CD4-positive, alpha-beta T cell (primary cell): Measurements from ENCODE around the gene RAB40C. TPM values are rescaled to one million over a fixed set of nuclear protein-coding genes. Genes with fewer than 3 reads are reported as not detected.
A peak's percentile ranks its signal among the peaks of the same experiment; 100 is the strongest.

ENCODE experiments used
- ATAC-seq: fragments of 200-7000 bp; cut with Tn5 transposase; one replicate; pipeline ENCODE4 v1.10.0; 2022; ENCODE audit warnings: mild to moderate bottlenecking; ENCODE audit not compliant: poor library complexity
- CTCF ChIA-PET: fragments of 350-600 bp; sonication (Branson Sonifier 250); formaldehyde crosslinking; loops from one replicate; lab custom pipeline; 2021; ENCODE audit warnings: antibody characterized with exemption, inconsistent platforms; lab: Charles Lee
- POLR2A ChIA-PET: fragments of 350-600 bp; sonication (Branson Sonifier 250); formaldehyde crosslinking; loops from one replicate; lab custom pipeline; 2021; ENCODE audit warnings: antibody characterized with exemption, inconsistent platforms; lab: Charles Lee
- DNase-seq, 14 experiments: peaks; one replicate each; pipeline ENCODE4 v3.0.0-alpha.2; 2013 to 2020; ENCODE audit warnings: mixed read lengths in 2 of 14
- H3K27ac ChIP-seq, 2 donors: one replicate each; pipeline versions ENCODE4 v1.5.1 to v1.7.0; 2013; ENCODE audit warnings: low read length in 2 of 2, low read depth in 1 of 2, mild to moderate bottlenecking in 1 of 2
- H3K27me3 ChIP-seq, 2 experiments: 1 replicate in 1 of 2; 2 replicates in 1 of 2; pipeline versions ENCODE4 v1.6.1 to v1.7.0; 2013; ENCODE audit warnings: low read length in 2 of 2, control low read depth in 1 of 2, mild to moderate bottlenecking in 1 of 2, moderate library complexity in 1 of 2; ENCODE audit not compliant: insufficient read depth in 2 of 2, control insufficient read depth in 1 of 2
- H3K36me3 ChIP-seq: one replicate; pipeline ENCODE4 v1.6.1; 2013; ENCODE audit warnings: low read length, control low read depth; ENCODE audit not compliant: insufficient read depth
- H3K4me1 ChIP-seq: one replicate; pipeline ENCODE4 v1.6.1; 2013; ENCODE audit warnings: low read length, control low read depth; ENCODE audit not compliant: insufficient read depth
- H3K4me3 ChIP-seq: one replicate; pipeline ENCODE4 v1.5.1; 2013; ENCODE audit warnings: mild to moderate bottlenecking, low read length, moderate library complexity
- H3K9me3 ChIP-seq, 2 experiments: 1 replicate in 1 of 2; 2 replicates in 1 of 2; pipeline versions ENCODE4 v1.6.1 to v1.7.0; 2013; ENCODE audit warnings: low read length in 2 of 2, mild to moderate bottlenecking in 2 of 2, control low read depth in 1 of 2, moderate library complexity in 1 of 2; ENCODE audit not compliant: control insufficient read depth in 1 of 2, insufficient read depth in 1 of 2
- H3K27ac Mint-ChIP-seq: one replicate; pipeline ENCODE4 v1.8.0; 2020; ENCODE audit warnings: mixed read lengths
- H3K27me3 Mint-ChIP-seq: one replicate; pipeline ENCODE4 v1.8.0; 2021; ENCODE audit warnings: mixed read lengths
- H3K36me3 Mint-ChIP-seq: one replicate; pipeline ENCODE4 v1.8.0; 2021; ENCODE audit warnings: low read depth, mixed read lengths
- H3K4me1 Mint-ChIP-seq: one replicate; pipeline ENCODE4 v1.8.0; 2021; ENCODE audit warnings: low read depth, mixed read lengths
- H3K4me3 Mint-ChIP-seq: one replicate; pipeline ENCODE4 v1.8.0; 2020; ENCODE audit warnings: mild to moderate bottlenecking, mixed read lengths
- H3K9me3 Mint-ChIP-seq: one replicate; pipeline ENCODE4 v1.8.0; 2020; ENCODE audit warnings: mixed read lengths
- intact Hi-C, 2 experiments: fragments of 100-400 bp; cut with DNase I in 1 of 2; cut with micrococcal nuclease in 1 of 2; formaldehyde crosslinking; loops; one replicate each; pipeline versions ENCODE4 v1.15.1 to v1.9.0; 2023 to 2025; cut with DNase I, micrococcal nuclease
- total RNA-seq, 174 experiments: library from RNA in 2 of 174; stranded (reverse) in 2 of 174; gene quantifications; one replicate each; pipeline ENCODE4 v1.2.3 and lab custom pipeline; 2021 to 2026
- TF ChIP-seq, protein P1 (sequence below): fragments of 200-600 bp; IDR thresholded peaks from one replicate; pipeline ENCODE4 v1.8.0; 2022; ENCODE audit warnings: antibody characterized with exemption, mild to moderate bottlenecking

The RAB40C gene
- total RNA-seq, 2 experiments from 2014 or later, result 8.9 to 9.5 TPM

GRCh38 chr16:659618-660017, 69.8 kb downstream of the RAB40C start:
- Mint-ChIP-seq H3K9me3 (no peaks in the 10 kb centered on the region), H3K4me3 (no peak overlapping the region), H3K27ac (no peak overlapping the region), H3K27me3 (no peaks in the 10 kb centered on the region), H3K4me1 (peaks cover 6% of the 10 kb centered on the region), H3K36me3 (no peaks in the 10 kb centered on the region)
- ChIA-PET CTCF (no interaction called here), POLR2A (interaction anchor here (0.6 to 1.3 kb wide), 2 partner anchors 10 to 23 kb away, joined by 3 to 4 read pairs; partner anchors contain the start of genes METTL26 and WDR90)
- DNase-seq, result no peak
- ATAC-seq, result no peak
- TF ChIP-seq, protein P1, sequence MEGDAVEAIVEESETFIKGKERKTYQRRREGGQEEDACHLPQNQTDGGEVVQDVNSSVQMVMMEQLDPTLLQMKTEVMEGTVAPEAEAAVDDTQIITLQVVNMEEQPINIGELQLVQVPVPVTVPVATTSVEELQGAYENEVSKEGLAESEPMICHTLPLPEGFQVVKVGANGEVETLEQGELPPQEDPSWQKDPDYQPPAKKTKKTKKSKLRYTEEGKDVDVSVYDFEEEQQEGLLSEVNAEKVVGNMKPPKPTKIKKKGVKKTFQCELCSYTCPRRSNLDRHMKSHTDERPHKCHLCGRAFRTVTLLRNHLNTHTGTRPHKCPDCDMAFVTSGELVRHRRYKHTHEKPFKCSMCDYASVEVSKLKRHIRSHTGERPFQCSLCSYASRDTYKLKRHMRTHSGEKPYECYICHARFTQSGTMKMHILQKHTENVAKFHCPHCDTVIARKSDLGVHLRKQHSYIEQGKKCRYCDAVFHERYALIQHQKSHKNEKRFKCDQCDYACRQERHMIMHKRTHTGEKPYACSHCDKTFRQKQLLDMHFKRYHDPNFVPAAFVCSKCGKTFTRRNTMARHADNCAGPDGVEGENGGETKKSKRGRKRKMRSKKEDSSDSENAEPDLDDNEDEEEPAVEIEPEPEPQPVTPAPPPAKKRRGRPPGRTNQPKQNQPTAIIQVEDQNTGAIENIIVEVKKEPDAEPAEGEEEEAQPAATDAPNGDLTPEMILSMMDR, result no peak
- Histone ChIP-seq H3K9me3 (no peaks in the 10 kb centered on the region), H3K4me1 (peaks cover 16% of the 10 kb centered on the region), H3K36me3 (no peaks in the 10 kb centered on the region), H3K4me3 (no peak overlapping the region), H3K27ac (no peak overlapping the region), H3K27me3 (no peaks in the 10 kb centered on the region)
- intact Hi-C loops, result loop anchor here in 1 of 2 experiments (5.0 kb wide), 1 partner anchor 67 kb away; the partner anchor contains the start of gene RAB40C

DNA sequence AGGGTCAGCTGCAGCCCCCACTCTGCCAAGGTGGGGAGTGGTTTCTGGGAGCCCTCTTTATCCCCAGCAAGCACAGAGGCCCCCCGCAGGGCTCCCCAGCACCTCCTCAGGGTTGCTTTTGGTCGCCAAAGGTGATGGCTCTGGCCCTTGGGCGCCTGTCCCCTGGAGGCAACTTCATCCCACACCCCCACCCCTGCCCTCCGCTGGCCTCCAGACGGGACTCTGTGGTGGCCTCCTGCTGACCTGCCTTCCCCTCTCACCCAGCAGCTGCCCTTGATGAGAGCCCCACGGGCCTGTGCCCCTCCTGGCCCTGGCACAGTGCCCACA, 70.2 kb downstream of the RAB40C start:
- H3K27ac ChIP-seq, result no peak overlapping the region
- H3K36me3 Mint-ChIP-seq, result no peaks in the 10 kb centered on the region
- intact Hi-C loops, result loop anchor here in 1 of 2 experiments (5.0 kb wide), 1 partner anchor 68 kb away; the partner anchor contains the start of gene RAB40C

GRCh38 chr16:660459-661183, 70.8 kb downstream of the RAB40C start:
- H3K36me3 Mint-ChIP-seq, result no peaks in the 10 kb centered on the region
- Histone ChIP-seq H3K9me3 (no peaks in the 10 kb centered on the region), H3K4me1 (peaks cover 16% of the 10 kb centered on the region), H3K4me3 (no peak overlapping the region), H3K27me3 (no peaks in the 10 kb centered on the region), H3K36me3 (no peaks in the 10 kb centered on the region), H3K27ac (no peak overlapping the region)
- ATAC-seq (peak; percentile 81), DNase-seq (peak; percentile 33 to 86 (median 64))
- TF ChIP-seq, protein P1, result no peak
- no peak overlapping the region for H3K27ac Mint-ChIP-seq
- intact Hi-C loops, result loop anchor here in 1 of 2 experiments (5.0 kb wide), 1 partner anchor 68 kb away; the partner anchor contains the start of gene RAB40C
- CTCF ChIA-PET, result no interaction called here
- H3K4me1 Mint-ChIP-seq, result peaks cover 6% of the 10 kb centered on the region
- no peaks in the 10 kb centered on the region for H3K27me3 Mint-ChIP-seq
- H3K4me3 Mint-ChIP-seq, result peak overlapping the region; percentile 56
- H3K9me3 Mint-ChIP-seq, result no peaks in the 10 kb centered on the region
- POLR2A ChIA-PET, result no interaction called here

More for the DNA sequence above, 70.2 kb downstream of the RAB40C start:
- H3K27me3 ChIP-seq, result no peaks in the 10 kb centered on the region
- TF ChIP-seq, protein P1, result no peak
- DNase-seq (no peak), ATAC-seq (no peak)
- CTCF ChIA-PET, result no interaction called here
- Mint-ChIP-seq H3K27me3 (no peaks in the 10 kb centered on the region), H3K4me3 (no peak overlapping the region), H3K4me1 (peaks cover 6% of the 10 kb centered on the region), H3K27ac (no peak overlapping the region), H3K9me3 (no peaks in the 10 kb centered on the region)
- H3K4me1 ChIP-seq, result peaks cover 16% of the 10 kb centered on the region
- no peaks in the 10 kb centered on the region for H3K9me3 ChIP-seq
- POLR2A ChIA-PET, result interaction anchor here (0.6 kb wide), 1 partner anchor 24 kb away, joined by 3 read pairs; the partner anchor contains the start of gene METTL26
- H3K4me3 ChIP-seq, result no peak overlapping the region
- no peaks in the 10 kb centered on the region for H3K36me3 ChIP-seq
